H9 (cell line): ENCODE data around the gene USP34. TPM values are rescaled to one million over a fixed set of nuclear protein-coding genes. Genes with fewer than 3 reads are reported as not detected.

Source experiments
- DNase-seq: peaks from one replicate; pipeline ENCODE4 v3.0.0-alpha.2; 2017
- H2AFZ ChIP-seq: one replicate; pipeline ENCODE4 v1.6.1; 2013; ENCODE audit warnings: mild to moderate bottlenecking, low read length, control low read depth, moderate library complexity
- H2AK5ac ChIP-seq: 2 replicates; pipeline ENCODE4 v1.6.1; 2013; ENCODE audit warnings: low read length, control low read depth, mixed read lengths; ENCODE audit not compliant: insufficient read length
- H2BK120ac ChIP-seq: one replicate; pipeline ENCODE4 v1.6.1; 2013; ENCODE audit warnings: low read depth, mild to moderate bottlenecking, low read length, control low read depth, inconsistent platforms; ENCODE audit not compliant: poor library complexity, severe bottlenecking
- H2BK12ac ChIP-seq: 2 replicates; pipeline ENCODE4 v1.6.1; 2013; ENCODE audit warnings: low read length, control low read depth, mixed read lengths, low read depth; ENCODE audit not compliant: insufficient read length
- H2BK15ac ChIP-seq: 2 replicates; pipeline ENCODE4 v1.6.1; 2013; ENCODE audit warnings: low read depth, low read length, control low read depth
- H2BK20ac ChIP-seq: one replicate; pipeline ENCODE4 v1.6.1; 2013; ENCODE audit warnings: low read depth, mild to moderate bottlenecking, low read length, control low read depth, inconsistent platforms; ENCODE audit not compliant: poor library complexity, severe bottlenecking
- H2BK5ac ChIP-seq: 2 replicates; pipeline ENCODE4 v1.6.1; 2013; ENCODE audit warnings: low read length, control low read depth, mixed read lengths; ENCODE audit not compliant: insufficient read length
- H3K14ac ChIP-seq: 2 replicates; pipeline ENCODE4 v1.6.1; 2013; ENCODE audit warnings: low read length, control low read depth; ENCODE audit not compliant: insufficient read depth
- H3K18ac ChIP-seq: 2 replicates; pipeline ENCODE4 v1.6.1; 2013; ENCODE audit warnings: low read depth, mild to moderate bottlenecking, mixed read lengths, low read length, control low read depth; ENCODE audit not compliant: insufficient read length
- H3K23ac ChIP-seq: 2 replicates; pipeline ENCODE4 v1.6.1; 2013; ENCODE audit warnings: low read length, control low read depth, mixed read lengths, low read depth; ENCODE audit not compliant: insufficient read length
- H3K23me2 ChIP-seq: 2 replicates; pipeline ENCODE4 v1.6.1; 2013; ENCODE audit warnings: low read depth, mild to moderate bottlenecking, mixed read lengths, low read length, control low read depth; ENCODE audit not compliant: insufficient read length, poor library complexity, severe bottlenecking
- H3K27ac ChIP-seq: 2 replicates; pipeline ENCODE4 v1.5.1; 2013; ENCODE audit warnings: low read length, control low read depth, mixed read lengths, low read depth; ENCODE audit not compliant: insufficient read length
- H3K27me3 ChIP-seq: 2 replicates; pipeline ENCODE4 v1.6.1; 2013; ENCODE audit warnings: low read length, control low read depth, inconsistent platforms; ENCODE audit not compliant: insufficient read depth
- H3K4ac ChIP-seq: 2 replicates; pipeline ENCODE4 v1.6.1; 2013; ENCODE audit warnings: low read depth, mild to moderate bottlenecking, control low read depth, inconsistent platforms, low read length, moderate library complexity
- H3K4me1 ChIP-seq: 2 replicates; pipeline ENCODE4 v1.6.1; 2013; ENCODE audit warnings: low read length, control low read depth, inconsistent platforms; ENCODE audit not compliant: insufficient read depth
- H3K4me2 ChIP-seq: 2 replicates; pipeline ENCODE4 v1.6.1; 2013; ENCODE audit warnings: low read length, control low read depth, mixed read lengths; ENCODE audit not compliant: insufficient read length, insufficient read depth
- H3K56ac ChIP-seq: 2 replicates; pipeline ENCODE4 v1.6.1; 2013; ENCODE audit warnings: low read depth, mild to moderate bottlenecking, mixed read lengths, low read length, control low read depth; ENCODE audit not compliant: insufficient read length
- H3K79me1 ChIP-seq: 2 replicates; pipeline ENCODE4 v1.6.1; 2013; ENCODE audit warnings: low read depth, mild to moderate bottlenecking, moderate library complexity, low read length, control low read depth, inconsistent platforms; ENCODE audit not compliant: insufficient read depth, poor library complexity, severe bottlenecking
- H3K79me2 ChIP-seq: 2 replicates; pipeline ENCODE4 v1.6.1; 2013; ENCODE audit warnings: low read length, control low read depth, inconsistent platforms; ENCODE audit not compliant: insufficient read depth
- H3K9ac ChIP-seq: 2 replicates; pipeline ENCODE4 v1.6.1; 2013; ENCODE audit warnings: low read length, control low read depth, mixed read lengths; ENCODE audit not compliant: insufficient read length; ENCODE audit errors: extremely low read depth
- H3K9me3 ChIP-seq: one replicate; pipeline ENCODE4 v1.6.1; 2013; ENCODE audit warnings: low read depth, low read length, inconsistent platforms; ENCODE audit not compliant: control insufficient read depth
- H3T11ph ChIP-seq: one replicate; pipeline ENCODE4 v1.6.1; 2013; ENCODE audit warnings: mild to moderate bottlenecking, low read length, control low read depth, inconsistent platforms
- H4K20me1 ChIP-seq: one replicate; pipeline ENCODE4 v1.6.1; 2013; ENCODE audit not compliant: control insufficient read depth, insufficient read length, insufficient read depth
- H4K5ac ChIP-seq: 2 replicates; pipeline ENCODE4 v1.6.1; 2013; ENCODE audit warnings: low read depth, mild to moderate bottlenecking, mixed read lengths, low read length, control low read depth; ENCODE audit not compliant: insufficient read length
- H4K8ac ChIP-seq: replicated peaks from 2 replicates; pipeline ENCODE4 v1.6.1; 2013; ENCODE audit warnings: low read length, control low read depth, mixed read lengths, low read depth; ENCODE audit not compliant: insufficient read length
- H4K91ac ChIP-seq: 2 replicates; pipeline ENCODE4 v1.6.1; 2013; ENCODE audit warnings: low read depth, mild to moderate bottlenecking, moderate library complexity, mixed read lengths, low read length, control low read depth; ENCODE audit not compliant: insufficient read length
- H3K27ac Mint-ChIP-seq, 3 experiments: 2 replicates in 2 of 3; 3 replicates in 1 of 3; pipeline ENCODE4 v1.8.0; 2020 to 2021; ENCODE audit warnings: mixed read lengths in 3 of 3, mild to moderate bottlenecking in 1 of 3, moderate library complexity in 1 of 3
- H3K27me3 Mint-ChIP-seq: 2 replicates; pipeline ENCODE4 v1.8.0; 2021; ENCODE audit warnings: low read depth, mild to moderate bottlenecking, moderate library complexity, mixed read lengths
- H3K36me3 Mint-ChIP-seq, 3 experiments: 2 replicates in 2 of 3; 3 replicates in 1 of 3; pipeline ENCODE4 v1.8.0; 2020 to 2021; ENCODE audit warnings: low read depth in 3 of 3, mixed read lengths in 3 of 3; ENCODE audit not compliant: insufficient read depth in 1 of 3
- H3K4me1 Mint-ChIP-seq, 2 experiments: 2 replicates each; pipeline ENCODE4 v1.8.0; 2020; ENCODE audit warnings: mixed read lengths in 2 of 2
- H3K4me3 Mint-ChIP-seq, 2 experiments: 2 replicates in 1 of 2; 3 replicates in 1 of 2; pipeline ENCODE4 v1.8.0; 2020 to 2021; ENCODE audit warnings: mild to moderate bottlenecking in 2 of 2, mixed read lengths in 2 of 2, moderate library complexity in 1 of 2
- H3K9me3 Mint-ChIP-seq, 2 experiments: 2 replicates in 1 of 2; 3 replicates in 1 of 2; pipeline ENCODE4 v1.8.0; 2020; ENCODE audit warnings: mild to moderate bottlenecking in 2 of 2, mixed read lengths in 2 of 2, moderate library complexity in 1 of 2
- WGBS: extraction: QIAGEN DNeasy Blood & Tissue Kit; methylation state at CpG from one replicate; pipeline ENCODE4 v1.1.7; 2013; ENCODE audit warnings: missing lambda C conversion rate, low lambda C conversion rate, mixed read lengths; ENCODE audit not compliant: insufficient read length; ENCODE audit errors: extremely low coverage; 5-methylcytosine and 5-hydroxymethylcytosine counted together
- total RNA-seq: library from RNA; stranded (reverse); gene quantifications from 2 replicates; pipeline ENCODE4 v1.2.1, GENCODE V29; 2021
- TF ChIP-seq, protein P1 (sequence below): fragments of 200-600 bp; sonication (generic); conservative IDR thresholded peaks from 3 replicates; pipeline ENCODE4 v1.8.0; 2021; ENCODE audit warnings: antibody characterized with exemption, mild to moderate bottlenecking

Gene USP34
- total RNA-seq, 1 experiment from 2014 or later, result 93.9 TPM

DNA sequence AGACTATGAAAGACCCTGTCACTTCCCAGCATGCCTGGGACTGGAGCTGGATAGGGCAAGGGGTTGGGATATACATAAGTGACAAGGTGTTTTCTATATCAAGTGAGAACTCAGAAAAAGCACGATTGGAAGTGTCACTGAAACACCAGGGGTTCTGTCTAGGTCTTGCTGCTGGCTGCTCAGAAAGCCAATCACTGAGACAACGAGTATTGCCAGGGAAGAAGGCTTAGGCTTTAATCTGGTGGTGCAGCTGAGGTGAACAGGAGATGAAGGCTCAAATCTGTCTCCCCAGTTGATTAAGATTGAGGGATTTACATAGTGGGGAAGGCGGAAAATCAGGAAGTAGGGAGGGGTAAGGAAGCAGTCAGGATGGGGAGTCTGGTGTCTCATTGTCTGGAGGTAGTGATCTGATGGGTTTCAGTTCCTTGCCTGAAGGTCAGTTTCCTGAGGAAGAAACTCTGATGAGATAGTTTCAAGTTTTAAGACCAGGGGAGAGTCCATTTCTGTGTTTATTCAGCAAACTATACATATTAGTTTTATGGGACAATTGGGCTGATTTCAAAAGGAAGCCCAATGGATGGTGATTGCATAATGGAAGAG, 312.4 kb downstream of the USP34 start:
- WGBS, result no CpG with 5 or more reads among the region's 3 CpGs

More for the DNA sequence above, 312.4 kb downstream of the USP34 start:
- H2AFZ ChIP-seq, result no peak overlapping the region
- no peak overlapping the region for H3K4me2 ChIP-seq
- H3K27ac ChIP-seq, result no peak overlapping the region
- H2BK20ac ChIP-seq, result no peak overlapping the region
- no peak overlapping the region for H3K14ac ChIP-seq
- no peak overlapping the region for H2BK5ac ChIP-seq
- no peaks in the 10 kb centered on the region for H4K20me1 ChIP-seq
- Mint-ChIP-seq H3K9me3 (peaks cover 0 to 1% of the 10 kb centered on the region in 2 experiments; a peak in 2 of 5 replicates), H3K4me3 (no peak overlapping the region), H3K4me1 (no peaks in the 10 kb centered on the region), H3K27me3 (no peaks in the 10 kb centered on the region), H3K27ac (no peak overlapping the region; a peak in 1 of 7 replicates), H3K36me3 (peaks cover 10 to 32% (median 18%) of the 10 kb centered on the region in 3 experiments; a peak in 5 of 7 replicates)
- H3K23me2 ChIP-seq, result no peaks in the 10 kb centered on the region
- no peaks in the 10 kb centered on the region for H3K9me3 ChIP-seq
- H3K4me1 ChIP-seq, result no peaks in the 10 kb centered on the region
- H4K8ac ChIP-seq, result no peak overlapping the region
- no peak overlapping the region for H3K23ac ChIP-seq
- H3K56ac ChIP-seq, result no peak overlapping the region
- H3K27me3 ChIP-seq, result no peaks in the 10 kb centered on the region
- H2BK15ac ChIP-seq, result 0 out of 2 replicates have a peak overlapping the region, but pooled peaks have one; percentile 28
- H3K79me1 ChIP-seq, result no peaks in the 10 kb centered on the region
- H3K18ac ChIP-seq, result no peak overlapping the region
- no peak overlapping the region for H2AK5ac ChIP-seq
- no peak overlapping the region for H2BK120ac ChIP-seq
- H3K79me2 ChIP-seq, result no peaks in the 10 kb centered on the region
- no peak overlapping the region for H4K91ac ChIP-seq
- no peak overlapping the region for H3K4ac ChIP-seq
- H2BK12ac ChIP-seq, result no peak overlapping the region
- TF ChIP-seq, protein P1, sequence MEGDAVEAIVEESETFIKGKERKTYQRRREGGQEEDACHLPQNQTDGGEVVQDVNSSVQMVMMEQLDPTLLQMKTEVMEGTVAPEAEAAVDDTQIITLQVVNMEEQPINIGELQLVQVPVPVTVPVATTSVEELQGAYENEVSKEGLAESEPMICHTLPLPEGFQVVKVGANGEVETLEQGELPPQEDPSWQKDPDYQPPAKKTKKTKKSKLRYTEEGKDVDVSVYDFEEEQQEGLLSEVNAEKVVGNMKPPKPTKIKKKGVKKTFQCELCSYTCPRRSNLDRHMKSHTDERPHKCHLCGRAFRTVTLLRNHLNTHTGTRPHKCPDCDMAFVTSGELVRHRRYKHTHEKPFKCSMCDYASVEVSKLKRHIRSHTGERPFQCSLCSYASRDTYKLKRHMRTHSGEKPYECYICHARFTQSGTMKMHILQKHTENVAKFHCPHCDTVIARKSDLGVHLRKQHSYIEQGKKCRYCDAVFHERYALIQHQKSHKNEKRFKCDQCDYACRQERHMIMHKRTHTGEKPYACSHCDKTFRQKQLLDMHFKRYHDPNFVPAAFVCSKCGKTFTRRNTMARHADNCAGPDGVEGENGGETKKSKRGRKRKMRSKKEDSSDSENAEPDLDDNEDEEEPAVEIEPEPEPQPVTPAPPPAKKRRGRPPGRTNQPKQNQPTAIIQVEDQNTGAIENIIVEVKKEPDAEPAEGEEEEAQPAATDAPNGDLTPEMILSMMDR, result no peak
- no peak overlapping the region for H3K9ac ChIP-seq
- no peak overlapping the region for H4K5ac ChIP-seq
- H3T11ph ChIP-seq, result no peak overlapping the region
- no peak for DNase-seq
